ENCODE measurements around the gene MCM6.

The MCM6 gene

DNA sequence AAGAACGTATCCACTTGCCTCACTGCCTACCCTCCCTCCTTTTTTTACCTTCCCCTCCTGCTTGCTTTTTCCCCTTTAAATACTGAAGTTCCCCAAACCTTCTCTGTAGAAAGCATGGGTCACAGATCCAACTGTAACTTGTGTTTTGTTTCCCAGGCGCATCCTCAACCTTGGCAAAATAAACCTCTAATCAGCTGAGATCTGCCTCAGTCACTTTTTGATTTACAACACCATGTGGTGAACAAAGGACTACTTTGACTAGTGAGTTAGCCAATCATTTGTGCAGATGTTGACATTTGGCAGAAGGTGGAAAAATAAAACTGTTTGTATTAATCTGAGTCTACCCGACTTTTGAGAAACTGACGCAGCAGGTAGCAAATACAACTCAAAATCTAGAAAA, 23.3 kb upstream of the MCM6 start:
- Histone ChIP-seq H4K20me1 (ENCODE audit: insufficient read depth, low read length, poor library complexity, severe bottlenecking) (no peaks in the 10 kb centered on the region), H3K36me3 (ENCODE audit: insufficient read depth, low read length) (no peaks in the 10 kb centered on the region), H3K9me3 (ENCODE audit: insufficient read depth, low read depth, low read length) (no peaks in the 10 kb centered on the region), H2AFZ (ENCODE audit: low read length) (no peak overlapping the region), H3K4me2 (ENCODE audit: low read depth, low read length, poor library complexity, severe bottlenecking) (no peak overlapping the region), H3K79me2 (ENCODE audit: insufficient read depth, low read length) (no peaks in the 10 kb centered on the region), H3K9me2 (replicated peaks; ENCODE audit: low read depth, low read length) (no peaks in the 10 kb centered on the region), H3F3A (ENCODE audit: low read depth) (no peaks in the 10 kb centered on the region), H3K4me3 (ENCODE audit: low read length, poor library complexity, severe bottlenecking) (no peak overlapping the region), H3K4me1 (ENCODE audit: insufficient read depth, low read length, poor library complexity, severe bottlenecking) (no peaks in the 10 kb centered on the region), H3K9ac (ENCODE audit: low read depth, low read length, poor library complexity, severe bottlenecking) (no peak overlapping the region), H3K27me3 (ENCODE audit: insufficient read depth, low read length, poor library complexity, severe bottlenecking) (no peaks in the 10 kb centered on the region)
- no peak for TF ChIP-seq EZH2phosphoT487 (IDR thresholded peaks at IDR 0.05; ENCODE audit: borderline replicate concordance)
- TF ChIP-seq, protein P1, sequence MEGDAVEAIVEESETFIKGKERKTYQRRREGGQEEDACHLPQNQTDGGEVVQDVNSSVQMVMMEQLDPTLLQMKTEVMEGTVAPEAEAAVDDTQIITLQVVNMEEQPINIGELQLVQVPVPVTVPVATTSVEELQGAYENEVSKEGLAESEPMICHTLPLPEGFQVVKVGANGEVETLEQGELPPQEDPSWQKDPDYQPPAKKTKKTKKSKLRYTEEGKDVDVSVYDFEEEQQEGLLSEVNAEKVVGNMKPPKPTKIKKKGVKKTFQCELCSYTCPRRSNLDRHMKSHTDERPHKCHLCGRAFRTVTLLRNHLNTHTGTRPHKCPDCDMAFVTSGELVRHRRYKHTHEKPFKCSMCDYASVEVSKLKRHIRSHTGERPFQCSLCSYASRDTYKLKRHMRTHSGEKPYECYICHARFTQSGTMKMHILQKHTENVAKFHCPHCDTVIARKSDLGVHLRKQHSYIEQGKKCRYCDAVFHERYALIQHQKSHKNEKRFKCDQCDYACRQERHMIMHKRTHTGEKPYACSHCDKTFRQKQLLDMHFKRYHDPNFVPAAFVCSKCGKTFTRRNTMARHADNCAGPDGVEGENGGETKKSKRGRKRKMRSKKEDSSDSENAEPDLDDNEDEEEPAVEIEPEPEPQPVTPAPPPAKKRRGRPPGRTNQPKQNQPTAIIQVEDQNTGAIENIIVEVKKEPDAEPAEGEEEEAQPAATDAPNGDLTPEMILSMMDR (conservative IDR thresholded peaks at IDR 0.05; ENCODE audit: low read length), result no peak

DNA sequence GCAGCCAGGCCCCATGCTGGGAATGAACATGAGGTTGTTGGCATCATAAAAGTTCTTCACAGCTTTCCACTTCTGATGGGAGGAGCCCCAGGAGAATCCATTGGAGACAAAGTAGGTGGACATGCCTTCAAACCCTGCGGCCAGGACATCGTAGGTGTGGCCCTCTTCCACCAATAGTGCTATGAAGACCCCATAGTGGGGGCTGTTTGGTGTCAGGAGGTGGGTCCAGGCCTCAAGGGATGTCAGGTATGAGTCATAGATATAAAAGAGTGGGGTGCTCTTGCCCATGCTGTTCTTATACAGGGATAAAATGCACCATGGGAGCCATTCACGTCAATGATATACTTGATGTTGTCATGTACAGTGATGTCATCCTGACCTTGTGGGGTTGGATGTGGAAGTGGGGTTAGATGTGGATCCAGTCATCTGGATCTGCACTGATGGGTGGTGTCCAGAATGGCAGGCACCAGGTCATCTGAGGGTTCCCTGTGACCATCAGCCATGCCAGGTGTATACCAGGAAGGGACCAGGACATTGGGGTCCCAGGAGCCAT, 22.1 kb upstream of the MCM6 start:
- Histone ChIP-seq H4K20me1 (ENCODE audit: insufficient read depth, low read length, poor library complexity, severe bottlenecking) (no peaks in the 10 kb centered on the region), H3K4me2 (ENCODE audit: low read depth, low read length, poor library complexity, severe bottlenecking) (no peak overlapping the region), H3K9ac (ENCODE audit: low read depth, low read length, poor library complexity, severe bottlenecking) (no peak overlapping the region), H3K9me2 (replicated peaks; ENCODE audit: low read depth, low read length) (no peaks in the 10 kb centered on the region), H3K4me1 (ENCODE audit: insufficient read depth, low read length, poor library complexity, severe bottlenecking) (no peaks in the 10 kb centered on the region), H3K79me2 (ENCODE audit: insufficient read depth, low read length) (no peaks in the 10 kb centered on the region), H3K27me3 (ENCODE audit: insufficient read depth, low read length, poor library complexity, severe bottlenecking) (no peaks in the 10 kb centered on the region), H2AFZ (ENCODE audit: low read length) (no peak overlapping the region), H3F3A (ENCODE audit: low read depth) (no peaks in the 10 kb centered on the region), H3K4me3 (ENCODE audit: low read length, poor library complexity, severe bottlenecking) (no peak overlapping the region), H3K36me3 (ENCODE audit: insufficient read depth, low read length) (no peaks in the 10 kb centered on the region), H3K9me3 (ENCODE audit: insufficient read depth, low read depth, low read length) (no peaks in the 10 kb centered on the region)
- TF ChIP-seq, protein P1 (conservative IDR thresholded peaks at IDR 0.05; ENCODE audit: low read length), result no peak
- no peak for TF ChIP-seq EZH2phosphoT487 (IDR thresholded peaks at IDR 0.05; ENCODE audit: borderline replicate concordance)

DNA sequence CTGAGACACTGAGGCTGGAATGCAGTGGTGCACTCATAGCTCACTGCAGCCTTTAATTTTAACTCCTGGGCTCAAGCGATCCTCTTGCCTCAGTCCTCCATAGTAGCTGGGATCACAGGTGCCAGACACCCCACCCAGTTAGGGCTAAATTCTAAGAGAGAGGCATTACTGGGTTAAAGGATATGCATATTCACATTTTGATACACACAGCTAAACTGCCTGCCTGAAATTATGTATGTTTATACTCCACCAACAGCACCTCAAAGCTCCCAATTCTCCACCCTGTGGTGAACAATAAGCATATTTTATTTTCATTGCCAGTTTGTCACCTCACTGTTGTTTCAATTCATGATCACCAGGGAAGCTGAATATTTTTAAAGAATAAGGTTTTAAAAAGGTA, 18.7 kb upstream of the MCM6 start:
- Histone ChIP-seq H3K9me2 (replicated peaks; ENCODE audit: low read depth, low read length) (no peaks in the 10 kb centered on the region), H3K9ac (ENCODE audit: low read depth, low read length, poor library complexity, severe bottlenecking) (no peak overlapping the region), H3K9me3 (ENCODE audit: insufficient read depth, low read depth, low read length) (no peaks in the 10 kb centered on the region), H3K27me3 (ENCODE audit: insufficient read depth, low read length, poor library complexity, severe bottlenecking) (no peaks in the 10 kb centered on the region), H4K20me1 (ENCODE audit: insufficient read depth, low read length, poor library complexity, severe bottlenecking) (no peaks in the 10 kb centered on the region), H3K4me3 (ENCODE audit: low read length, poor library complexity, severe bottlenecking) (no peak overlapping the region), H2AFZ (ENCODE audit: low read length) (no peak overlapping the region), H3K4me1 (ENCODE audit: insufficient read depth, low read length, poor library complexity, severe bottlenecking) (peaks cover 13% of the 10 kb centered on the region), H3K79me2 (ENCODE audit: insufficient read depth, low read length) (no peaks in the 10 kb centered on the region), H3K4me2 (ENCODE audit: low read depth, low read length, poor library complexity, severe bottlenecking) (no peak overlapping the region), H3K36me3 (ENCODE audit: insufficient read depth, low read length) (no peaks in the 10 kb centered on the region), H3F3A (ENCODE audit: low read depth) (no peaks in the 10 kb centered on the region)
- no peak for TF ChIP-seq EZH2phosphoT487 (IDR thresholded peaks at IDR 0.05; ENCODE audit: borderline replicate concordance)
- TF ChIP-seq, protein P1 (conservative IDR thresholded peaks at IDR 0.05; ENCODE audit: low read length), result no peak
